ENCODE measurements around the gene WARS2.

DNA sequence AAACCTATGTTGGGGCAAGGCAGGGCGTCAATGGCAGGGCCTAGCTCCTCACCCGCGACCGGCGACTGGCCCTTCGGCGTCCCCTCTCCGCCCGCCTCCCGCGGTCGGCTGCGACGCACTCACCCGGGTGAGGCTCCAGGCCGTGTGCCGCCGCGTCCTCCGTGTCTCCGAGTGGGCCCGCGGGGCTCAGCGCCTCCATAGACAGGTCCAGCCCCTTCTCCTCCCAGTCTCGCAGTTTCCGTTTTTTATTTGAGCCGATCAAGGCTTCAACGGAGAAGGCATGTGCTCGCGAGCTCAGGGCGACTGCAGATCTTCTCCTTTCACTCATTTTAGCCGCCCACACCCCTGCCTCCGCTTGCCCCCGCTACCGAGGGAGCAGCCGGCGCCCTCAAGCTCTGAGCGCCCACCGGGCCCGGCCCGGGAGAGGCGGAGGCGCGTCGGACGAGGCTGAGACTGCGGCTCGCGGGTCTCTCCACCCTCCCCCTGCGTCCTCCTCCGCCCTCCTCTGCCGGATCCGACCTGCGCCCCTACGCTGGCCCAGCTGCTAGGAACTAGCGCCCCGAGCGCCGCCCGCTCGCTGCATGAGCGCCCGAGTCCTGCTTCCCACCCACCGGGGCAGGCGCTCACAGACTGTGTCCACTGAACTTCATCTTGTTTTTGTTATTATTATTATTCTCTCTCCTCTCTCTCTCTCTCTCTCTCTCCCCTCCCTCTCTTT lies 152.8 kb downstream of the WARS2 start:
- TF ChIP-seq, protein P1, sequence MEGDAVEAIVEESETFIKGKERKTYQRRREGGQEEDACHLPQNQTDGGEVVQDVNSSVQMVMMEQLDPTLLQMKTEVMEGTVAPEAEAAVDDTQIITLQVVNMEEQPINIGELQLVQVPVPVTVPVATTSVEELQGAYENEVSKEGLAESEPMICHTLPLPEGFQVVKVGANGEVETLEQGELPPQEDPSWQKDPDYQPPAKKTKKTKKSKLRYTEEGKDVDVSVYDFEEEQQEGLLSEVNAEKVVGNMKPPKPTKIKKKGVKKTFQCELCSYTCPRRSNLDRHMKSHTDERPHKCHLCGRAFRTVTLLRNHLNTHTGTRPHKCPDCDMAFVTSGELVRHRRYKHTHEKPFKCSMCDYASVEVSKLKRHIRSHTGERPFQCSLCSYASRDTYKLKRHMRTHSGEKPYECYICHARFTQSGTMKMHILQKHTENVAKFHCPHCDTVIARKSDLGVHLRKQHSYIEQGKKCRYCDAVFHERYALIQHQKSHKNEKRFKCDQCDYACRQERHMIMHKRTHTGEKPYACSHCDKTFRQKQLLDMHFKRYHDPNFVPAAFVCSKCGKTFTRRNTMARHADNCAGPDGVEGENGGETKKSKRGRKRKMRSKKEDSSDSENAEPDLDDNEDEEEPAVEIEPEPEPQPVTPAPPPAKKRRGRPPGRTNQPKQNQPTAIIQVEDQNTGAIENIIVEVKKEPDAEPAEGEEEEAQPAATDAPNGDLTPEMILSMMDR (IDR thresholded peaks at IDR 0.05; ENCODE audit: low read length): no peak
- TF ChIP-seq EZH2phosphoT487 (IDR thresholded peaks at IDR 0.05; ENCODE audit: low read length) (no peak), EZH2 (optimal IDR thresholded peaks at IDR 0.05; ENCODE audit: low read depth, low read length) (no peak)
